ENCODE measurements around the gene TMEM176A.
A peak's percentile ranks its signal among the peaks of the same experiment; 100 is the strongest.
"Not testable (repeated sequence)": the region's sequence is repeated elsewhere in the genome, so short reads cannot be mapped to it uniquely, and the experiment has no call there.

Gene TMEM176A

GRCh38 chr7:150800581-150801241 lies at the start of gene TMEM176A:
Gene TMEM176A, plus strand, starts transcription at chr7:150800769. Its CDS starts 782 bp downstream, at chr7:150801551.
- DNase-seq (ENCODE audit: low spot score): no peak

DNA sequence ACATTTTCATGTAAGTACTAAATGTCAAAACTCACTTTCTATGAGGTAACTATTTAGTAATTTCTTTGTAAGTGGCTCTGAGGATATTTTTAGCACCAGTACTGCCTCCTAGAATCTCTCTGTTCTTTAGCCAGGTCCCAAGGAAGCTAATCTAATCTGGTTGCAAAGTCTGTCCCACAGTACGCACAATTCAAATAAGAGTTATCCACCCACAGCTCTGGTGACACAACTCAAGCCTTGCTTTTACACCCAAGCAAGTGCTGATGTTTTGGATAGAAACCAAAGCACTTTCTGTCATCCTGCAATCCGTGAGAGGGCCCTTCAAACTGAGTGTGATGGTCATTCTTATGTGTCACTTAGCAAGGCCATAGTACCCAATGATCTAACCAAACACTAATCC lies 48.9 kb upstream of the TMEM176A start:
- no peak for DNase-seq (ENCODE audit: low spot score)

- no peak for DNase-seq (ENCODE audit: low spot score)
Observed at GRCh38 chr7:150753239-150753638, 47.3 kb upstream of the TMEM176A start.

GRCh38 chr7:150753826-150754603 lies 46.6 kb upstream of the TMEM176A start:
- DNase-seq (ENCODE audit: low spot score): peak; percentile 75

DNA sequence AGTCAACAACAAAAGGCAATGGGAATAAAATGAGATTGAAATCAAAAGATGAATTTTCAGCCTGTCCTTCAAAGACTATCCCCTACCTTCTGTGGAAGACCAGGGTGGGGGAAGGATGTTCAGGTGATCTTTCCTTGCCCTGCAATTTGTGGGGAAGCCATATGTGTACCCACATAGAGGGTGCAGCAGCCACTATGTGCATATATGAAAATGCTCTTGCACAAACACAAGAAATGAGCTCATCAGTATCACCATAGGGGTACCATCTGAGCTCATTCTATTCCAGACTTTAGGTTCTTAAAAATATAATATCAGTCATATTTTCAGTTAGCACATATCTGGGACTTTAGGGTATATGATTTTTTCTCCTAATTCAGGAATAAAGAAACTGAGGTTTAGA lies 45.6 kb upstream of the TMEM176A start:
- peak; percentile 48 for DNase-seq (ENCODE audit: low spot score)

DNA sequence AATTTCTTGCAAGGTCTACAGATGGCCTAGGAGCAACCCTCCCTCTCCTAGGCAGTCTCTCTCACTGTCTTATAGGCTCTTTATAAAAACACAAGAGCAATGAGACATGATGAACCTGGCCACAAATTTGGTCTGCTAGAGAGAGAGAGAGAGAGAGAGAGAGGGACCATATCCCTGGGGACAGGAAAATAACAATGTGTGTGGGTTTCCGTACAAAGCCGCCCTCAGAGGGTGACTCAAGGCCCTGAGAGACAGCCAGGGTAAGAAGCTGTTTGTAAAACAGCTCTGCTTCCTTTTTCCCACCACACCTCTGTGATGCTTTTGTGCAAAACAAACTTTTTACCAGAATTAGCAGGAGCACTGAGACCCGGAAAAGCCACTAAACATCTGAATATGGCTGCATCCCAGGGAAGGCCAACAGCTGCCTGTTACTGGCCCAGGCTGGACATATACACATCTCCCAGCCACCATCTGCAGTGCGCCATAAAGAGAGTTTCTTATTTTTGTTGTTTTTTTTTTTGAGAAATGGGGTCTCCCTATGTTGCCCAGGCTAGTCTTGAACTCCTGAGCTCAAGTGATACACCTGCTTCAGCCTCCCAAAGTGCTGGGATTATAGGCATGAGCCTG lies 45.0 kb upstream of the TMEM176A start:
- DNase-seq (ENCODE audit: low spot score): peak; percentile 95

- DNase-seq (ENCODE audit: low spot score): no peak
Observed at GRCh38 chr7:150756166-150756565, 44.4 kb upstream of the TMEM176A start.

DNA sequence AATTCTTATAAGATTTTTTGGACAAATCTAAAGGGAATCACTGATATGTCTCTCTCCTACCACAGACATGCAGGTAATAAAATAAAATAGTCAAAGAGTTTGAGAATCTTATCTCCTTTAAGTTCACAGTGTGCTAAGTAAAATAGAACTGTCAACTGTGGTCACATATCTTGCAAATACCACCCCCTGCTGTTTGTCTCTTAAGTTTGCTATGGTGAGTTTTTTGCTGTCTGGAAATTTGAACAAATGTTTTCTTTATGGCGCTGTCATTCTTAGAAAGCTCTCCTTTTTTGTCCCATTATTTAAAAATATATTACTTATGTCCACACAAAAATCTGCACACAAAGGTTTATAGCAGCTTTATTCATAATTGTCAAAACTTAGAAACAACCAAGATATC lies 43.7 kb upstream of the TMEM176A start:
- DNase-seq (ENCODE audit: low spot score): peak; percentile 82

GRCh38 chr7:150759479-150759878 lies 41.1 kb upstream of the TMEM176A start:
- no peak for DNase-seq (ENCODE audit: low spot score)

- DNase-seq (ENCODE audit: low spot score): no peak
Observed at GRCh38 chr7:150766334-150766709, 34.2 kb upstream of the TMEM176A start.

DNA sequence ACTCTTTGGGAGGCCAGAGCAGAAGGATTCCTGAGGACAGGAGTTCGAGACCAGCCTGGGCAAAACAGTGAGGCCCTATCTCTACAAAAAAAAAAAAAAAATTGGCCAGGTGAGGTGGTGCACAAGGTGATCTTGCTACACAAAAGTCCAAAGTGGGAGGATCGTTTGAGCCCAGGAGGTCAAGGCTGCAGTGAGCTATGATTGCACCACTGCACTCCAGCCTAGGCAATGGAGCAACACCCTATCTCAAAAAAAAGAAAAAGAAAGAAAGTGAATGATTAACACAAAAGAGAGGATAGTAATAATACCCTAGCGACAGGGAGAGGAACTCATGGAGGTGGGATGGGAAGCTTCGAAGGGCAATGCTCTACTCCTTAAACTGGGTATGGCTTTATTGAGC lies 30.8 kb upstream of the TMEM176A start:
- DNase-seq (ENCODE audit: low spot score): no peak

DNA sequence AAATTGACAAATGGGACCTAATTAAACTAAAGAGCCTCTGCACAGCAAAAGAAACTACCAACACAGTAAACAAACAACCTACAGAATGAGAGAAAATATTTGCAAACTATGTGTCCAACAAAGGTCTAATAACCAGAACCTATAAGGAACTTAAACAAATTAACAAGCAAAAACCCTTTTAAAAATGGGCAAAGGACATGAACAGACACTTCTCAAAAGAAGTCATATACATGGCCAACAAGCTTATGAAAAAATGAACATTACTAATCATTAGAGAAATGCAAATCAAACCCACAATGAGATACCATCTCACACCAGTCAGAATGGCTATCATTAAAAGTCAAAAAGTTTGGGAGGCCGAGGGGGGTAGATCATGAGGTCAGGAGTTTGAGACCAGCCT lies 26.4 kb upstream of the TMEM176A start:
- not testable (repeated sequence) for DNase-seq (ENCODE audit: low spot score)

DNA sequence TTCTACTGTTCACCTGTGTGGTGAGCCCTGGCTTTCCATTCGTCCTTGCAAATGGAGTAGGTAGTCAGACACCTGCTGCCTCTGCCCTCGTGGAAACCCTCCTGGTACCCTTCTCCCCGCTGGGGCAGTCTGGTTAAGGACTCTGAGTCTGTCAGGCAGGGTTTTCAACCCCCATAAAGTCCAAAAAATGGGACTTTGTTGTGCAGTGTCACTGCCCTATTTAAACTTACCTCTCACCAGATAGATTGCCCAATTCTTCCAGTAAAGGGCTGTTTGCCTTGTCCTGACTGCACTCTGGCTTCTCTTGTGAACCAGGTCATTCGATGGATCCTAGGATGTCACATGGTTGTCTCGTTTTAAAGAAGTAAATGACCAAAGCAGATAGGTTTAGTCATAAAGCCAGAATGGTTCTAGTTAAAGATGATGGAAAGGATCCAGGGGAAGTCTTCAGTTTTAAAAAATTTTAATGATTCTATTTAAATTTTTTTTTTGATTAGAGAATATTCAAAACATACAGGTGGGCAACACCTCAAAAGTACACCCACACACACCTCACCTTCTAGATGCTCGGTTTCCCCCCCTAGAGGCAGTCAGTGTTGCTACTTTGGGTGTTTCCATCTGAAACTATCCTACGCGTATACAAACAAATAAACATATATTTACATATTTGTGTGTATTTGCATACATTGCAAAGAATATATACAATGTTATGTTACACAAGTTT lies 22.4 kb upstream of the TMEM176A start:
- no peak for DNase-seq (ENCODE audit: low spot score)

DNA sequence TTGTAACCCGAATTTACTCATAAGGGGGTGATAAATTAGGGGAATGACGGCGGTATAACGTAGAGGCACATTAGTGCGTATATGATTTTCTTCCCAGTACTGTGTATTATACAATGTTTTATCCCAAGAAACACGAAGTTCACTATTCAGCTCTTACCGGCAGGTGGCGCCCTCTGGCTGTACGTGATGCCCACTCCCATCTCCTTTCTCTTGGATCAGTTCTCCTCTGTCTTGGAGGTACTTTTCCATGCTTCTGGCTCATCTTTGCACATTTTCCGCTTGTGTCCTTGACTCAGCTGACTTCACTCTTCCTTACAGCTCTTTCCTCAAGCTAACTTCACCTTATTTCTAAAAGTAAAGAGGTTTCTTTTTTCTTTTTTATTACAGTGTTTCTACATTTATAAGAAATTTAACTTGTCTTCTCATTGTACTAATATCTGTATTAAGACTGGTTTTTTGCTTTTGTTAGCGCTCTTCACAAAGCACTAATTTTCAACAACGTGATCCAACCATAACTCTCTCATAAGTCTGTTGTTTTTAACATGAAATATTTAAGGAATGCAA lies 21.7 kb upstream of the TMEM176A start:
- DNase-seq (ENCODE audit: low spot score): peak; percentile 71

DNA sequence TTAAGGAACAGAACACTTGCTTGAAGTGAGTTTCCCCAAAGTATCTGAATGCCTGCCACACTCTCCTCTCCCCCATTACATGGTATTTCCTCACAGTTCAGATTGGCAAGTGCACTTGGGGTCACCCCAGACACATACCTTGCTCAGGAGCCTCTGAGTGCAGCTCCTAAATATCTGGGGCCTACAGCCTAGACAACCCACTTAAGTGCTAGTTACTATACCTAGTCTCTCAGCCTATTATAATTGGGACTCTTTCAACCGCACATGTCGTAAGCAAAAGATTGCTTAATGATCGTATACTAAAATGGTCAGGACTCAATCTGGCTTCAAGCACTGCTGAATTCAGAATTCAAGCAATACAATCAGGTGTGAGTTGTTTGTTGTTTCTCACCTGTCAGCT lies 20.3 kb upstream of the TMEM176A start:
- no peak for DNase-seq (ENCODE audit: low spot score)

DNA sequence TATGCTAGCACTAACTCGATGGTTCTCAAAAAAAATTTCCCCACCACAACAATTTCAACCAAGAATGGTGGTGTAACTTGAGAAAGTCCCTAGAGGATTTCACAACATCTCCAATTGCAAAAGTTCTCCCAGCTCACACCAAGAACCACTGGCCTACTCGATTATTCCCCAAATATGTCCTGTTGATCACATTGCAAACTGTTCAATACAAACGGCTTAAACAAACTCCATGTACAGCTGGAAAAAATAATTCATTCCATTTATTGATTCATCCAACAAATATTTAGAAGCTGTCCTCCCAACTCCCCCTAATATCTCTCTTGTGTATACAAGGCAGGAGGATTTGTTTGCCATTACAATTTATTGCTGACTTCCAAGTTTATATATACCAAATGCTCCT lies 19.5 kb upstream of the TMEM176A start:
- no peak for DNase-seq (ENCODE audit: low spot score)

GRCh38 chr7:150781961-150782360 lies 18.6 kb upstream of the TMEM176A start:
- DNase-seq (ENCODE audit: low spot score): no peak

- no peak for DNase-seq (ENCODE audit: low spot score)
Observed at GRCh38 chr7:150784120-150784736, 16.3 kb upstream of the TMEM176A start.

DNA sequence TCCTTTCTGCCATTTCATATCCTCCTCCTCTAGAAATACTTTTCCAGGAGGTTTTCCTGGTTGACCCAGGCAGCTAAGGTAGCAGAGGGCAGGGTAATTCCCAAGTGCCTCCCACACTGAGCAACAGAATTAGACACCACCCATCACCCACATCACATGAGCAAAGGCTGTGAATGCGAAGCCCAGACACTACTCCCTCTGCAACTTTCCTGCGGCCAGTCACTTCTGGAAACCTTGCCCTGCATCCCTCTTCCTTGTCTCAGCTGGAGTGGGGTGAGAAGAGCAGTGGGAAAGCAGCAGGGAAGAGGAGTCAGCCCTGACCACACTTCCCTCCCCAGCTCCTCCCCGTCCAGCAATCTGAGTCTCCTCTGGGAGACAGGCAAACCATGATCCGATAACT lies 15.6 kb upstream of the TMEM176A start:
- DNase-seq (ENCODE audit: low spot score): no peak

DNA sequence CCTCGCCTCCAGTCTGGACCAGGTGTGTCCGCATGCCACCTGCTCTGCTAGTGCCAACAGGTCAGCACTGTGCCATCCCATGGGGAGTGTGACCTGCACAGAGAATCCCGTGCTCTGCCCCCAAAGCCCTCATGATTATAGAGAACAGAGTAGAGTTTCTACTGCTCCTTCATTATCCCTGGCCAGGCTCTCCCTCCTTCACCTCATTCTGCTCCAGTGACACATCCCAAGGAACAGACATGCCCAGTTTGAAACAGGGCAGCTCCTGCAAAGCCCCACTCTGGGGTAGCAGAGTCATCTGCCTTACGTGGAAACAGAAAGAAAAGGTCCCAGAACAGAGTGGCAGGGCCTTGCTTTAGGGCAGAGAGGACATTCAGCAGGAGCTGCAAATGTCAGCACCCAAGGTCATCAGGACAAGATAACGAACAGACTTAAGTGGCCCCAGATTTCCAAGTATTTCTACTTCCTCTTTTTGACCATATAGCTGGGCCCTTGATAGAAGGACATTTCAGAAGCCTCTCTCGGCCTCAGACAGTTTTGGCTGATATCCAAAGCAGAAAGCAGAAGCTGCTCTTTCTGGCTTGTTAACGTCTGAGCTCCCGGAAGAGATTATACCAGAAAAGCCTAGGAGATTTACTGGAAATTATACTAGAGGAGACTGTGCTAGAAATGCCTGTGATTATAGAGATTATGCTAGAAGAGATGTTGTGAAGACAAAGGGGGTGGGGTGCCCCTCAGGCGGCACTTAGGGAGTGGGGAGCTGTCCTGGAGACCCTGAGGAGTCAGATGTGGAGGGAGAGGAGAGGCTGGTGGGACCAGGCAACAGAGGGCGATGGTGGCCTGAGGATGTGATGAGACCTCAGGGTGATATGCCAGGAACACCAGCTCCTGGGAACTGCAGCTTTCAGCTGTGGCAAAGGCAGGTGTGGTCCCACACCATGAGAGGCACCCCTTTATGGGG lies 13.0 kb upstream of the TMEM176A start:
- DNase-seq (ENCODE audit: low spot score): peak; percentile 10
